Neural cell (in vitro differentiated cells): ENCODE measurements around the gene STAG2.

ENCODE experiments used
- EP300 ChIP-seq: fragments of 450-650 bp; conservative IDR thresholded peaks from 2 replicates; pipeline ENCODE4 v1.6.1; 2014; ENCODE audit warnings: antibody characterized with exemption, mild to moderate bottlenecking, moderate library complexity; ENCODE audit not compliant: poor library complexity, severe bottlenecking
- EZH2 ChIP-seq: fragments of 200-600, 300-800 bp; shearing (Covaris generic), sonication (generic); IDR thresholded peaks from 2 replicates; pipeline ENCODE4 v1.6.1; 2014; ENCODE audit warnings: antibody characterized with exemption, low read length, borderline replicate concordance, mild to moderate bottlenecking; ENCODE audit not compliant: insufficient read depth, poor library complexity, severe bottlenecking
- POLR2AphosphoS5 ChIP-seq: IDR thresholded peaks from 2 replicates; pipeline ENCODE4 v1.6.1; 2012
- TF ChIP-seq, protein P1 (sequence below): fragments of 450-650 bp; IDR thresholded peaks from 2 replicates; pipeline ENCODE4 v1.5.1; 2014; ENCODE audit warnings: antibody characterized with exemption, mild to moderate bottlenecking, moderate library complexity; ENCODE audit not compliant: poor library complexity, severe bottlenecking

GRCh38 chrX:124113621-124114600 lies 152.4 kb downstream of the STAG2 start:
- TF ChIP-seq, protein P1, sequence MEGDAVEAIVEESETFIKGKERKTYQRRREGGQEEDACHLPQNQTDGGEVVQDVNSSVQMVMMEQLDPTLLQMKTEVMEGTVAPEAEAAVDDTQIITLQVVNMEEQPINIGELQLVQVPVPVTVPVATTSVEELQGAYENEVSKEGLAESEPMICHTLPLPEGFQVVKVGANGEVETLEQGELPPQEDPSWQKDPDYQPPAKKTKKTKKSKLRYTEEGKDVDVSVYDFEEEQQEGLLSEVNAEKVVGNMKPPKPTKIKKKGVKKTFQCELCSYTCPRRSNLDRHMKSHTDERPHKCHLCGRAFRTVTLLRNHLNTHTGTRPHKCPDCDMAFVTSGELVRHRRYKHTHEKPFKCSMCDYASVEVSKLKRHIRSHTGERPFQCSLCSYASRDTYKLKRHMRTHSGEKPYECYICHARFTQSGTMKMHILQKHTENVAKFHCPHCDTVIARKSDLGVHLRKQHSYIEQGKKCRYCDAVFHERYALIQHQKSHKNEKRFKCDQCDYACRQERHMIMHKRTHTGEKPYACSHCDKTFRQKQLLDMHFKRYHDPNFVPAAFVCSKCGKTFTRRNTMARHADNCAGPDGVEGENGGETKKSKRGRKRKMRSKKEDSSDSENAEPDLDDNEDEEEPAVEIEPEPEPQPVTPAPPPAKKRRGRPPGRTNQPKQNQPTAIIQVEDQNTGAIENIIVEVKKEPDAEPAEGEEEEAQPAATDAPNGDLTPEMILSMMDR, result no peak
- no peak for TF ChIP-seq POLR2AphosphoS5
- TF ChIP-seq EP300, result no peak
- TF ChIP-seq EZH2, result no peak
